Transverse colon (tissue), 4 donors: ENCODE data around the gene TTC3.

Source experiments
- POLR2A ChIP-seq: fragments of 450-650 bp; IDR thresholded peaks from one replicate; pipeline ENCODE4 v1.6.1; 2016; ENCODE audit warnings: antibody characterized with exemption, mild to moderate bottlenecking, moderate library complexity
- POLR2AphosphoS5 ChIP-seq, 3 donors: sonication (generic); formaldehyde crosslinking; IDR thresholded peaks; one replicate each; pipeline ENCODE4 v1.6.1; 2016; ENCODE audit warnings: antibody characterized with exemption in 3 of 3
- TF ChIP-seq, protein P1 (sequence below), 5 experiments: fragments of 200-600 bp in 3 of 5; fragments of 450-650 bp in 2 of 5; sonication (generic) in 3 of 5; IDR thresholded peaks; 1 replicate in 2 of 5; 2 replicates in 3 of 5; pipeline ENCODE4 v1.5.1; 2016 to 2017; ENCODE audit warnings: antibody characterized with exemption in 5 of 5, inconsistent platforms in 3 of 5, mild to moderate bottlenecking in 2 of 5, moderate library complexity in 1 of 5

GRCh38 chr21:37204580-37204979 lies 131.5 kb downstream of the TTC3 start:
- TF ChIP-seq, protein P1, sequence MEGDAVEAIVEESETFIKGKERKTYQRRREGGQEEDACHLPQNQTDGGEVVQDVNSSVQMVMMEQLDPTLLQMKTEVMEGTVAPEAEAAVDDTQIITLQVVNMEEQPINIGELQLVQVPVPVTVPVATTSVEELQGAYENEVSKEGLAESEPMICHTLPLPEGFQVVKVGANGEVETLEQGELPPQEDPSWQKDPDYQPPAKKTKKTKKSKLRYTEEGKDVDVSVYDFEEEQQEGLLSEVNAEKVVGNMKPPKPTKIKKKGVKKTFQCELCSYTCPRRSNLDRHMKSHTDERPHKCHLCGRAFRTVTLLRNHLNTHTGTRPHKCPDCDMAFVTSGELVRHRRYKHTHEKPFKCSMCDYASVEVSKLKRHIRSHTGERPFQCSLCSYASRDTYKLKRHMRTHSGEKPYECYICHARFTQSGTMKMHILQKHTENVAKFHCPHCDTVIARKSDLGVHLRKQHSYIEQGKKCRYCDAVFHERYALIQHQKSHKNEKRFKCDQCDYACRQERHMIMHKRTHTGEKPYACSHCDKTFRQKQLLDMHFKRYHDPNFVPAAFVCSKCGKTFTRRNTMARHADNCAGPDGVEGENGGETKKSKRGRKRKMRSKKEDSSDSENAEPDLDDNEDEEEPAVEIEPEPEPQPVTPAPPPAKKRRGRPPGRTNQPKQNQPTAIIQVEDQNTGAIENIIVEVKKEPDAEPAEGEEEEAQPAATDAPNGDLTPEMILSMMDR (IDR thresholded peaks at IDR 0.05), result no peak
- TF ChIP-seq POLR2AphosphoS5 (IDR thresholded peaks at IDR 0.05) (no peak), POLR2A (no peak)
